ENCODE data around the gene SPOCK1.

The SPOCK1 gene

DNA sequence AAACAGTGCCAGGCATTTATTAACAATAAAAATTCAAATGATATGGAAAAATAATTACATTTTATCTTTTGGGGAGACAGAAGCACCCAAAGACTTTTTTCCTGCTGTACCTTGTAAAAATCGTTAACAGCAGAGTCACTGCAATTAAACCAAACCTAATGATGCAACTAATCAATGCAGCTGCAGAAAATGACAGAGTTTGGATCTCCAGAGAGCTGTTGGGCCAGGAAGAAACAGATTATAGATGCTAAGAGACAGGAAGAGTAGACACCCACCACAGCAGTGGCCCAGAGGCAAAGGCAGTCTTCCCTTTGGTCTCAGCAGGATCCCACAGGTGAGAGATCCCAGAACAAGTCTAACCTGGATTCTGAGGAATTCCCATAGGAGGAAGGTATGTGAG is 53.0 kb downstream of the SPOCK1 start:
- FAIRE-seq (no peak), DNase-seq (ENCODE audit: low spot score) (no peak)

DNA sequence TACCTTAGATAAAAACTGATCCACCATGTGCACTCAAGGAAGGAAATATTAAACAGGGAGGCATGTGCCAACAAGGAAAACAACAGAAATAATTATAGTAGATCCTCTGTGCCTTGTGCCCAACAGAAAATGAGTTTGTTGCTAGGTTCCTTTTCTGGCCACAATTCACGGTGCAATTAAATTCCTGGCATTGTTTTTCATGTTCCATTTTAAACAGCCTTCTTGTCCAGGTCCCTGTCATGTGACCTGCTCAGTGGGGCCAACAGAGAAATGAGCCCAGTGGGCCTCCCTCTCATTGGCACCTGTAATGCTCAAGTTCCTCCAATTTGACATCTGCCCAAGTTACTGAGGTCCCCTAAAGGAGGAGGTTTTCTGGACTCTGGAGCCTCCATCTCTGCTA is 56.5 kb downstream of the SPOCK1 start:
- FAIRE-seq (no peak), DNase-seq (ENCODE audit: low spot score) (no peak)

DNA sequence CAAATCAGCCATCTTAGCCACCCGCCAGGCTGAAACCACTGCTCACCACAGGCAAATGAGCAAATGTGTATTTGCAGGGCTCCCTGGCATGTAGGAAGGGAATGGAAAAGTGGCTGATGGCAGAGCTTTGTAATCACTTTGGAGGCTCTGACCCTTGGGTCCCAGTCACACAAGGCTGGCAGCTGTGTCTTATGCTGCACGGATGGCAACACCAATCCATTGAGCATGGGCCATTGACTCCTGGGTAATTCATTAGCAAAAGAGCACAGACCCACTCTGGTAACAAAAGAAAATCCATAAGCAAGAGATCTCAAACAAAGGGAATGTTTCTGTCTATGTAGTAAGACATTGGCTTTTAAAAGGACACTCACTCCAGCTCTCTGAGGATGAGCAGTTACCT is 57.6 kb downstream of the SPOCK1 start:
- DNase-seq (ENCODE audit: low spot score) = no peak
- no peak for FAIRE-seq

DNA sequence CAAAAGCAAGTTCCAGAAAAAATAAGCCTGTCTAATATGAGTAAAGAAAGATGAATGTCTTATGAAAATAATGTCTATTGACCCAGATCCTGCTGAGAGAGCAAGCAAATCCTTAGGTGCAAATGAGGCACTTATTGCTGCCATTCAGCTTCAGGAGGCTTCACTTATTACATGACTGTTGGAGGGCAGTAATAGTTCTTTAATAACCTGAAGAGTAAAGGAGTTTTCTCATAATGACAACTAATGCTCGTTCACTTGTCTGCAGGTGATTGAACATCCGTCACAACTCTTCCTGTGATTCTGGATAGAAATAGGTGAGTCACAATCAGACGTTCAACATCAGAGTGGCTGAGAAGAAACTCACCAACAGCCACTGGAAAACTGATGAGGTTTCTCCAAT is 58.3 kb downstream of the SPOCK1 start:
- no peak for FAIRE-seq
- DNase-seq (ENCODE audit: low spot score) = no peak

DNA sequence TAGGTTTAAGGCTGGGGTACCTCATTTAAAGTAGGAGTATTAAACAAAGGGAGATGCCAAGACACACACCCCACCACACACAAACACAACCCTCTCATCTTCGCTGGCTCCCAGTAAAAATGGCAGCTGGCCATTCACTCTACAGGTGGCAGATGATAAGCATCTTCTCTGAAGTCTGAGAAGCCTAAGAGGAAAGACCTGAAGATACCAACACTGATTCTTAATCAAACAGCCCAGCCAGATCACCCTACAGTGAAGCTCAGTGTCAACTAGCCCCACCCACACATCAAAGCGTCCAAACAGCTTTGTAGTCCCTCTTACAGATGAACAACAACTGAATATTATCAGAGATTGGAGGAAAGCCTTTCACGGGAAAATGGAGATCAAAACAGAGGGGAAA is 59.5 kb downstream of the SPOCK1 start:
- no peak for DNase-seq (ENCODE audit: low spot score)
- no peak for FAIRE-seq

DNA sequence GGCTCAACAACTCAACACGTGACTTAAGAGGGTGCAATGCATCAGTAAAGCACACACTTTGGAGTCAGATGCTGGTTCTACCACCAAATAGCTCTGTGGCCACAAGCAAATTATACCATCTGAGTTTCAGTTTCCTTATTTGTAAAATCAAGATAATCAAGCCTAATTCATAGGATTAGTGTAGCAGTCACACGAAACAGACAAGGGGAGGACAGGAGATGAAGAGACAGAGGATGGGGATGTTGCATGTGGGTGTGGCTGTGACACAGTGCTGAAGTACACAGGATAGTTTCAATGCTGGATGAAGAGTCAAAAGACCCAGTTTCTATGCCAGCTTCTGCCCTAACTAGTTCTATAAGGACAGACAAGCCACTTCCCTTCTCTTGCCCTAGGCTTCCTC is 60.2 kb downstream of the SPOCK1 start:
- no peak for DNase-seq (ENCODE audit: low spot score)
- FAIRE-seq = no peak

DNA sequence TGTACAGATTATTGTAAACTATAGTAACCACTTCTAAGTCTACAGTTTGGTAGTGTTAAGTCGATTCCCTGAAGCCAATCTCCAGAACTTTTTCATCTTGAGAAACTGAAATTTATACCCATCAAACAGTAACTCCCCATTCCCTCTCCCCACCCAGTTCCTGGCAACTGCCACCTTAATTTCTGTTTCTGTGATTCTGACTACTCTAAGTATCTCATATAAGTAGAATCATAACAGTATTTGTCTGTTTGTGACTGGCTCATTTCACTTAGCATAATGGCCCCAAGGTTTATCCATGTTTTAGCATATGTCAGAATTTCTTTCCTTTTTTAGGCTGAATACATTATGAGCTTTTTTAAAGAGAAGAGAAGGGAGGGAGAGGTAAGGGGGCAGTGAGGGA is 61.4 kb downstream of the SPOCK1 start:
- DNase-seq (ENCODE audit: low spot score) (no peak), FAIRE-seq (no peak)

DNA sequence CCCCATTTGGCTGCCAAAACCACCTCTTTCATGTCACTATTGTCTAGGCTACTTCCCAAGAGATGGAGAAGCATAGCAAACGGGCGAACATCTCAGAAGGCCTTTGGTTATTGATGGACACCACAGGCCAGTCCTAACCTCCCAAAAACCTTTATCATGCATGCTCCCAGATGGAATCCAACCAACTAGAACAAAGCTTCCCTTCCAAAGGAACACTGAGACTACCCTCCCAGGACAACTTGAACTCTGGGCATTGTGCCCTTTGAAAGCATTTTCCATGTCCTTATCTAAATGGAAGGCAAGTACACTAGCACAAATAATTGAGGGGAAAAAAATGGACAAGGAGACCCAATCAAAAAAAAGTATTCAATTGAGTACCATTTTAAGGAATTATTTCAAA is 65.6 kb downstream of the SPOCK1 start:
- FAIRE-seq (no peak), DNase-seq (ENCODE audit: low spot score) (no peak)

DNA sequence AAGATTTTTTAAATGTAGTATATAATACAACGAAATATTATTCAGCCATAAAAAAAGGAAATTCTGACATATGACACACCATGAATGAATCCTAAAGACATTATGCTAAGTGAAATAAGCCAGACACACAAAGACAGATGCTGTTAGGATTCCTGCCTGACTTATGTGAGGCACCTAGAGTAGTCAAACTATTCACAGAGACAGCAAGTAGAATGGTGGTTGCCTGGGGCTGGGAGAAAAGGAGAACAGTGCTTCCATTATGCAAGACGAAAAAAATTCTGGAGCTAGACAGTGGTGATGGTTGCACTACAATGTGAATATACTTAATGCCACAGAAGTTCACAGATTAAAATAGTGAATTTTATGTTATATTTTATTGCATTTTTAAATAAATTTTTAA is 66.8 kb downstream of the SPOCK1 start:
- FAIRE-seq = no peak
- DNase-seq (ENCODE audit: low spot score) = no peak

DNA sequence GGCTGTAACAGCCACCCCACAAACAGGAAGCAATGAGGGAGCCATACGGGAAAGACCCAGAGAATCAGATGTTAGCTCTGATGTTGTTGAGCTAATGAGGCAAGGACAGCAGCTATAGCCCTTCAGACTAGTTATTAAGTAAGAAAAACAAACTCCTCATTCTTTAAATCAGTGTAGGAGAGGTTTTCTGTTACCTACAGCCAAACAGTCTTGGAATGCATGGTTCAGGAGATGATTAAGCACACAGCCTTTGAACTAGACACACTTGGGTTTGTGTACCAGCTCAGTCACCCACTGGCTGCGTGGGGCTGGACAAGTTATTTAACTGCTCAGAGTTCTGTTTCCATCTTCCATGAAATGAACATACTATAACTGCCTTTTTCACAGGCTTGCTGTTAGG is 68.1 kb downstream of the SPOCK1 start:
- DNase-seq (ENCODE audit: low spot score) (no peak), FAIRE-seq (no peak)

DNA sequence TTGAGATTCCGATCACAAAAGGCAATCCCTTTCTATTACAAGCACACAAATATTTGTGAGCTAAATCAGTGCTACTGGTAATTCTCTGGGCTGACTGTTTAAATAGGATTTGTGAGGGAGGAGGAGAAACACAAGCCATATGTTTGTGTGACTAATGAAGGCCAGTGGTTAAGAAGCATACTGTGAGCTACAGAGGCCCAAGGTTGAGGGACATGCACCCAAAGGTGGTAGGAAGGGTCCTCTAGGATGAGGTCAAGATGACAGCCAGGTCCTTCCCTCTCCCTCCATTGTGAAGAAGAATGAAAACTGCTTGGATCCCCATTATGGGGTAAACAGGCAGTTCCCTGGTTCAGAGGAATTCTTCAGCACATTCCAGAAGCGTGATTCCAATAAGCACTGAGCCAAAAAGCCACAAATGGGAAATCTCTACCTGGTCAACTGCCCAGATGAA is 83.9 kb downstream of the SPOCK1 start:
- peak; percentile 80 for DNase-seq (ENCODE audit: low spot score)

DNA sequence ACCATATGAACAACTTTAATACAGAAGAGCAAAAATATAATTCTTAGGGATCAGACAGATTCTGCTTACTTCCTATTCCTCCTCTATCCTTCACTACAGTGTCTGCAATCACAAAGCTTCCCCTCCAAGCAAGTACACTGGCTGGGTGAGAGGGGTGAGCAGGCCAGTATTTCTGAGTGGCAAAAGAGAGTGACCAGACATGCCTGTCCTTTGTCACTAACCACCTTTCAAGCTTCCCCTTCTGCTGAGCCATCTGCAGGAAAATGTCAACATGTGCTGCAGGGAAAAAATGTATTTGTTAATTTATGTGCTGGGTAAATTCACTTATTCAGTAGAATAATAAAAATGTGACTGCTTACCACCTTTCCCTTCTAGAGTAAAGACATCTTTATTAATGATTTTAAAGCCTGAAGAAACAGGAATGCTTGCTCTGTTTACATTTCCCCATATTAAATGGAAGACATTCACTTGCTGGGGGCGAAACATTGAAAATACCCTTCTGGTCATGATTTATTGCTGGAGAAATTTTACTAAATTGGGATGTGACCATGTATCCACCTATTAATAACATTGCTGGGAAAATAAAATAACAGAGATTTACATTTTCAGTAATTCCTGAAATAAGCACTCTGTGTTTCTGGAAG is 84.9 kb downstream of the SPOCK1 start:
- FAIRE-seq (no peak), DNase-seq (ENCODE audit: low spot score) (no peak)

More for the DNA sequence above, 83.9 kb downstream of the SPOCK1 start:
- FAIRE-seq = peak; percentile 94

DNA sequence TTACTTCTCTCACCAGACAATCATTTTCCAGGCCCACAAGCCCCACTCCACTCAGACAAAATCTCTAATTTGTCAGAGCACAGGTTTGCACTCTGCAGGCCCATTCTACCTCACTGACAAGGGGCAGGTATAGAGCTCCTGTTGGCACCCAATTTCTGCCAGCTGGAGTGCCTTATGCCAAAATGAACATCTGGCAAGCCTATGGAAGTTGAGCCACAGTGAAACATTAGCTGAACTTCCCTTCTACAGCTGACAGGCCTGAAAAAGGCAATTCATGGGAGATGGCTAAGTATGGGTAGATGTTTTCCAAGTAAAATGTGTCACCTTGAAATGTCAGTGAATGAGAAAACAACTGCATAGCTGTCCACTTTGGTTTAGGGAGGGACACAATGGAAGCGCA is 87.0 kb downstream of the SPOCK1 start:
- no peak for FAIRE-seq
- DNase-seq (ENCODE audit: low spot score) = no peak

DNA sequence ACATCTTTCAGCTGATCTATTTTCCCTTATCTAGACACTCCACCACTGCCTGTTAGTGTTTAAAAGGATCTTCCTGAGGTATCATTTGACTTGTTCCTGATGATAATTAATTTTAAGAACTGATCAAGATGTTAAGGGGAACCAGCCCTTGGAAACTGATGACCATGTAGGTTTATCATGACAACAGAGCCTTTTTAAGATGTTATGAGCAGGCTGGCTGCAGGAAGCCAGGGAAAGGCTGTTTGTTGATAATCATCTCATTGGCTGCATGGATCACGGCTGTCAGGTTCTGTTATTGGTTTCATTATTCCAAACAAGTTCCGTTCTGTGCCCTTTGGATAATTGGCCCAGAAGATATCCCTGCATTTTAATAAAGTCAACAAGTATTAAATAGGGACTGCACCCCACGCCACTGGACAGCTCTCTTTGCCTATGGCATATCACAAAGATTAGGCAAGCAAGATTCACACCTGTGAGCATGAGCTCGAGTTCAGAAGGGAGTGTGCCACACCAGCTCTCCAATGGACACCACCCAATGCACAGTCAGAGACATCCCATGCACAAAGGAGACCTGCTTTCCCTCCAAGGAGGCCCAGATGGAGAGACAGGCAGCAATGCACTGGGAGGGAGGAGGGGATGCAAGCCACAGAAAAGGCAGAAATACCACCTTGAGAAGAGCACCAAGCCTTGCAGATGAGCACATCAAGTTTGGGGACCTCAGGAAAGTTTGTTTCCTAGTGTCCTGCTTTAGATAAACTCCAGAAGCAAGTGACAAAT is 88.7 kb downstream of the SPOCK1 start:
- no peak for DNase-seq (ENCODE audit: low spot score)
- FAIRE-seq = no peak

DNA sequence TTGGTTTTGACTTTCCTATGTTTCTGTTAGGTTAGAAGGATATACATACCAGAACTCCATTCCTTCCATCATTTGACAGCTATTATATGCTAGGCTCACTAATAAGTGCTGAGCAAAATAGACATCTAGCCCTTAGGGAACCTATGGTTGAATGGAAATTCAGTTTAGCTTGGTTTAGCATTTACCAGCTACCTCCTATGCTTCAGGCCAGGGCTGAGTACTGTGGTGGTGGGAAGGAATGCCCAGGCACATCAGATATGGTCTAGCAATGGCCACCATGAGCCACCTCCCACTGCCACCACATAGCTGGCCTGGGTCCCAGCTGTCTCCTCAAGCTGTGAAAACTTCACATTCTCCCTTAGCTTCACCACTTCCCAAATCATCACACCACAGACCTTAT is 89.4 kb downstream of the SPOCK1 start:
- DNase-seq (ENCODE audit: low spot score) (no peak), FAIRE-seq (no peak)

DNA sequence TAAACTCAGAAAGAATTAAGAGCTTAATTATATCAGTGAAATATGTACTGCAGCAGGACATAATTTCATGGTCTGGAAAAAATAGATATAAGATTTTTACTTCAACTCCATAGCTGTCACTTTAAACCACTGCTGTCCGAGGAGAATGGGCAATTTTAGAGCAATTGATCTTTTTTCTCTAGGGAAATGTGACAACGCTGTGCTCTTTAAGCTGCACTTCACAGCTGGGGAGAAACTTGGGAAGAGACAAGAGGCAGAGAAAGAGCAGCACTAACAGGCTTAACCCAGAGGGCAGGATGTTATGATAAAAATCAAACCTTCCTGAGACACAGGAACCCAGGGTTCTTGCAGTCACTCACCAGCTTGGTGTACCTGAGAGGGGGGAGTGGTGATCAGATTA is 92.0 kb downstream of the SPOCK1 start:
- no peak for FAIRE-seq
- DNase-seq (ENCODE audit: low spot score) = no peak

DNA sequence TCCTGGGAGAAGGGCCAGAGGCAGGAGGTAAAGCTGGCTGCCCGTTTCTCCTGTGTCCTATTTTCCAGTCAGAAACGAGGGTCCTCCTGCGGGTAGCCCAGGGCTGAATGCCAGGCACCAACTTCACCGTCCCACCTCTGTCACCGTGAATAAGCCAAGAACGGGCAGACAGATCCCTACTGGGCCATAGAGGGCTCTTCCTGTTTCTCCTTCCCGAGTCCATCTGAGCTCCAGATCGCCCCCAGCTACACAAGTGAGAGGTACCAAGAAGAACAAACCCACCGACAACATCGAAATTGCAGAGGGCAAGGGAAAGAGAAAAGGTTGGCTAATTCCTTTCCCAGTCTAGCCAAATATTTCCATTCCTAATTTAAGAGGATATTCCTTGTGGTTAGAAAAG is 93.7 kb downstream of the SPOCK1 start:
- FAIRE-seq = no peak
- DNase-seq (ENCODE audit: low spot score) = no peak

DNA sequence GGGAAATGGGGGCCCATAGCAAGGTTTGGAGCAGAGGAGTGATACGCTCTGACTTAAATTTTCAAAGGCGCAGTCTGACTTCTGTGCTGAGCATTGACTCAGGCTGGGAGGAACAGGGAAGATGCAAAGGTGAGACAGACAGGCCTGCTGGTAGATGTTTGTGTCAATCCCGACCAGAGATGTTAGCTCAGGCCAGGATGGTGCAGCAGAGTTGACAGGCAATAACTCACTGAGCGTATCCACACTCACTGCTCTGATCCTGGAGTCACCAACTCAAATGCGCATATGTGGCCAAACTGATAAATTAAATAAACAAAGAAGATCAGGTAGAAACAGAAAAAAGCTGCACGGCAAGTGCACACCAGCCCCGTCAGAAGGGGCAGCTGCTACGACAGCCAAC is 95.3 kb downstream of the SPOCK1 start:
- DNase-seq (ENCODE audit: low spot score) (no peak), FAIRE-seq (no peak)

DNA sequence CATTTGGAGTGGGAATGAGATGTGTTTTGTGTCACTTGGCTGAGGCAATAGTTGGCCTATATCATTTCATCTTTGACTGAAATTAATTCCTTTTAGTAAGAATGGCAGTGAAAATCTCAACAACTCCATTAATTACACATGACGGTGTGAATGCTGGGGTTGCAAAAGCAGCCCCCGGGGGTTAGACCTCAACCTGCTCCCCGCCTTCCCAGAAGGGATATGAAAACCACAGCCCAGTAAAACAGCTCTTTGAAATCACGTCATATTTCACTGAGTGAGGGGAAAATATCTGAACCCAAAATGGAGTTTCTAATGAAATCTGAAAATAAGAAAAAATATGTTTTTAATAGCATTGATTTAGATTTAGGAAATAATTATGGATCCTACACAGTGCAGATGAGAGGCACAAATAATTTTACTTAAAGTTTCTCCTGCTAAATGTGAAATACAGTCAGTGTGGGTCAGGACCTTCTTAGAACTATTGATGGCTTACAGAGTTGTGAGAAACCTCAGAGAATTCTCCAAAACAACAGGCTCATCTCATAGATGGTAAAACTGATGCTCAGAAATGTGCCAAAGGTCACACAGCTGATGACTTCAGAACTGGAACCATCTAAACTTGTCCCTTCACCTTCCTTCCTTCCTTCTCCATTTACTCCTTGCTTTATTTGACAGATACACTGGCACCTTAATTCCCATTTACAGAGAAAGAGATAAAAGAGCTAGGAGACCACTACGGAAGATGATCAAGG is 96.5 kb downstream of the SPOCK1 start:
- DNase-seq (ENCODE audit: low spot score) (no peak), FAIRE-seq (no peak)

DNA sequence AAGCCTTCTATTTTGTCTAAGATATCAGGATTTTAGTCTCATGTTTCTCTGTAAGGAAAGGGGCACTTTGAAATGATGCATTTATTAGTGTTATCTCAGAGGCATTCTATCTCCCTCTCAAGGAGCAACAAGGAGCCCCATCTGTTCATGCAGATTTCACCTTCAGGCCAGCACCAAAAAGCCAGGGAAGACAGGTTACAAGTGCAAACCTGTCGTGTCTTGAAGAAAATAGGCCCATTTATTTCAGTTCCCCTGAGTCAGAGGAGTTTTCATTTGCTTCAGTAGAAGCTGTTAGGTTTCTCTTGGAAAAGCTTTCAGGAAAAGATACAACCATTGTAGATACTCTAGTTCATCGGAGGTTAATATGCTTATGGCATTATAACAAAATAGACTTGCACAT is 97.2 kb downstream of the SPOCK1 start:
- FAIRE-seq (no peak), DNase-seq (ENCODE audit: low spot score) (no peak)

DNA sequence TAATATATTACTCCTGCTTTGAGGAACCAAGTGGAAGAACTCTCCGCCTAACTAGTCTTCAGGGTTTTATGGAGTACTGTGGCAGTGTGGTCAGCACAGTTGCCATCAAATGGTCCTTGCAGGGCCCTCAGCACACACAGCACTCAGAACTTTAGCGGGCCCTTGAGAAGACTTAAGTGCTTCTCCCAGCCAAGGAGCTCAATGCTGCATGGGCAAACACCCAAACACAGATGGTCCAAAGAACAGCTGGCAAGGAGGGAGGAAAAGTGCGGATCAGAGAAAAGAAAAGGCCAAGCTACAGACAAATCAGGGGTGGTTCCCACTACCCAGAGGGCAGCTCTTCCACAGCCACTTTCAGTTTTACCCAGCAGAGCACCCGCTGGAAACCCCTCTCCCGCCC is 98.6 kb downstream of the SPOCK1 start:
- FAIRE-seq (no peak), DNase-seq (ENCODE audit: low spot score) (no peak)

DNA sequence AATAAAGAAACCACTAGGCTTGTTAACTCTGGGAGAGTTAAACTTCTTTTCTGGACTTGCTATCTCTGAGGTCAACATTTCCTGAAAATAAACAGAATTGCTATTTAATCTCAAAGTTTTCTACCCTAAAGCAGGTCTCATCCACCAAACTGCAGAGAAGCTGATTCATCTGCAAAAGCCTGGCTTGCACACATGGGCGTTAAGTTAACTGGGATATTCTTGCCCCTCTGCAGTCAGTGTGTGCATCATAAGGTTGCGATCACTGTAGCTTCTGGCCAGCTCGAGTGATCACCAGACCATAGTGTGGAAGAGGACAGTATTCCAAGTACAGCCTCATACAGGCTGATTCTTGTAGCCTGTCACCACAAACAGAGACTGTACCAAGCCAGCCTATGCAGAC is 99.2 kb downstream of the SPOCK1 start:
- DNase-seq (ENCODE audit: low spot score) (no peak), FAIRE-seq (no peak)

DNA sequence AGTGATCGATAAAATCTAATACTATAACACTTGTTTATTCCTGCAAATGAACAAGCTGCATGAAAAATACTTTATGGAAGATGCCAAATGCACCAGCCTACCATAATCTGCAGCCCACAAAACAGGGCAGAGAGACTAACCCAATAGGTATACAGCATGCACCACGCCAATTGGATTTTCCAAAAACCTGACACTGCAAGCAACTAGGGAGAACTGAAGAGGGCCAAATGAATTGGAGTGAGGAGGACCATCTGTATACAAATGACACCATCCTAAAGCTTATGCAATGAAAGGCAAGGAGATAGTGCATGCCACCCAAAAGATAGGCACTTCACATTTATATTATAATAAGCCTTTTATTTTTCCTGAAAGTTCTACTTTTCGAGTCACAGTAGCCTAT is 100.4 kb downstream of the SPOCK1 start:
- DNase-seq (ENCODE audit: low spot score) (no peak), FAIRE-seq (no peak)
